ENCODE results near the gene BATF3.

The BATF3 gene

GRCh38 chr1:212685429-212685828 is 14.2 kb downstream of the BATF3 start:
- no peak overlapping the region for H3K4me3 ChIP-seq (ENCODE audit: control insufficient read depth, low read depth, low read length)
- DNase-seq (ENCODE audit: low read depth) = no peak
- no peak for TF ChIP-seq CTCF (conservative IDR thresholded peaks at IDR 0.05; ENCODE audit: control insufficient read depth, insufficient read depth, low read depth, low read length)

DNA sequence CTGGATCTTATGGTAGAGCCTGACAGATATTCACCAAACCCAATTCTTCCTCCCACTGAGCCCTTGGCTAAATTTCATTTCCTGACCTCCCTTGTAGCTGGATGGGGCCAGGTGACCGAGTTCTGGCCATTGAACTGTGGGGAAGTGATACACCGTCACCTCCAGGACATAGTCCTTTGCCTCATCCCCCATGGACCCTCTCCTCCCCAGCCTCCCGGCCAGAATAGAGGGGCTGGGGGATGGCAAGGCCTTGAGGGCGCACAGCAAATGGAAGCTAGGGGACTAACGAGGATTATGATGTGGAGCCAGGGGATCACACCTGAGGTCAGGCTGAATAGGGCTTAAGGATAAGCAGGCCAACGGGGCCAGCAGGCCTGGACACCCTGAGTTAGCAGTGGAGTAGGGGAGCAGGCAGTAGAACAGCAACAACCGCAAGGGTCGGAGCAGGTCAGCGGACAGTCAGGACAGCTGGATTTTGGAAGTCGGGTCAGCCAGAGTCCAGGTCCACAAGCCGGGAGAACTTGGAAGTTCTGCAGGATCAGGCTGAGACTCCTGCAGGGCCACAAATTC is 15.0 kb downstream of the BATF3 start:
- DNase-seq (ENCODE audit: low read depth) = no peak
- no peak for TF ChIP-seq CTCF (conservative IDR thresholded peaks at IDR 0.05; ENCODE audit: control insufficient read depth, insufficient read depth, low read depth, low read length)
- no peak overlapping the region for H3K4me3 ChIP-seq (ENCODE audit: control insufficient read depth, low read depth, low read length)

DNA sequence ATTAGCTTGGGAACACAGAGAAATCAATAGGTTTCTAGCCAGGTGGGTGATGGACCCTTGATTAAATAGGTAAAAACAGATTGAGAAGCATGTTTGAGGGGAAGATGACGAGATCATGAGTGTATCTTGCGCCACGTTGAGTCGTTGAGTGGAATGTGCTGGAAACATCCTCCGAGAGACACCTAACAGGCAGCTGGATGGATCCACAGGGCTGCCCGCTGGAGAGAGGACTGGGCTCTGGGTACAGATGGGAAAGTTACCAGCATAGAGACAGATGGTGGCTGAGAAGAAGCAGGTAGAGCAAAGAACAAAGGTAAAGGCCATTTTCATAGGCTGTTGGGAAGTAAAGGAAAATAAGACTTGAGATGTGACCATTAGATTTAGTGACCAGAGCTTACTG is 15.6 kb downstream of the BATF3 start:
- DNase-seq (ENCODE audit: low read depth) = no peak
- TF ChIP-seq CTCF (conservative IDR thresholded peaks at IDR 0.05; ENCODE audit: control insufficient read depth, insufficient read depth, low read depth, low read length) = no peak

GRCh38 chr1:212683357-212683722 is 16.3 kb downstream of the BATF3 start:
- no peak for DNase-seq (ENCODE audit: low read depth)

More for the DNA sequence above, 15.6 kb downstream of the BATF3 start:
- H3K4me3 ChIP-seq (ENCODE audit: control insufficient read depth, low read depth, low read length) = no peak overlapping the region

GRCh38 chr1:212680680-212681389 is 18.8 kb downstream of the BATF3 start:
- no peak for DNase-seq (ENCODE audit: low read depth)
- TF ChIP-seq CTCF (conservative IDR thresholded peaks at IDR 0.05; ENCODE audit: control insufficient read depth, insufficient read depth, low read depth, low read length) = no peak
- no peak overlapping the region for H3K4me3 ChIP-seq (ENCODE audit: control insufficient read depth, low read depth, low read length)

More at GRCh38 chr1:212683357-212683722, 16.3 kb downstream of the BATF3 start:
- no peak overlapping the region for H3K4me3 ChIP-seq (ENCODE audit: control insufficient read depth, low read depth, low read length)
- TF ChIP-seq CTCF (conservative IDR thresholded peaks at IDR 0.05; ENCODE audit: control insufficient read depth, insufficient read depth, low read depth, low read length) = no peak

DNA sequence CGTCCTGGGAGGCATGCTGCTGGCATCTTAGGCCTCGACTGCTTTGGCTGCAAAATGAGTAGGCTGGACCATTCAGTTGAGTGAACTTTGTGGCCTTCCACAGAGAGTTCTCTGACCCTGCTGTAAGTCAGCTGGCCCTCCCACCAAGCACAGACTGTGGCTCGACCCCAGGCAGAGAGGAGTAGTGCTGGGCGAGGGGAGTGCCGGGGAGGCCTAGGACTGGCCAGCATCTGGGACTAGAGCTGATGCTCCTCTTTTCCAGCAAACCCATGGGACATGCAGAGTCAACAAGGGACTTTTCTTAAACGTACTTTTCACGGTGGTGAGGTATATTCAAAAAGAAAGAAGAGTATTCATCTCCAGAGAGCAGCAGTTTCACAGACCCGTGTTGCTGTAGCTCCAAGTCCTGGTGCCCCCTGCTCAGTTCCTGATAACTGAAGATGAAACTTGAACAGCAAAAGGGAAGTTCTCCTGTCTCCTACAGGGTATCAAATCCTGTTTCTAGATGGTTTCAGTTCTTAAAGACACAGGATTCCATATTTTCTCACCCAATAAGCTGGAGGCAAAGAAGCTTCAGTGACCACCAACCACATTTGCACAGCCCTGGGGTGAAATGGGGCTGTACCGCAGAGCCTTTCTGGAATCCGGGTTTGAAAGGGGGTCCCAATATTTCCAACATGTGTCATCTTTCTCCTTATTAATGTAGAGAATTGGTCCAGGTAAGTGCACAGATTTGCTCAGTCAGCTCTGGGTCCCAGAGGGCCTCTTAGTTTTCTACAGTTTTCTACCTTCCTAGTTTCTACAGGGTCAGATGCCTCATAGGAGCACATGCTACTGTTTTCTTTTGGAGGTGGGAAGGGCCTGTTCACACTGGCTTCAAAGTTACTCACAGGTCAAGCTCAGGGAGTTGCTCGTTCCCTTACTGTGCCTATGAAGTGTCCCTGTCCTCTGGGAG is 20.9 kb downstream of the BATF3 start:
- no peak for TF ChIP-seq CTCF (conservative IDR thresholded peaks at IDR 0.05; ENCODE audit: control insufficient read depth, insufficient read depth, low read depth, low read length)
- no peak for DNase-seq (ENCODE audit: low read depth)
- no peak overlapping the region for H3K4me3 ChIP-seq (ENCODE audit: control insufficient read depth, low read depth, low read length)
